GM18909 (cell line): Measurements from ENCODE around the gene GPR180.
"Not testable (repeated sequence)": the region's sequence is repeated elsewhere in the genome, so short reads cannot be mapped to it uniquely, and the experiment has no call there.

ENCODE experiments used
- ATAC-seq: cut with Tn5 transposase; IDR thresholded peaks from one replicate; pipeline ENCODE4 v1.9.1; 2021; ENCODE audit warnings: mild to moderate bottlenecking; ENCODE audit not compliant: unreplicated experiment, poor library complexity

GPR180 gene

DNA sequence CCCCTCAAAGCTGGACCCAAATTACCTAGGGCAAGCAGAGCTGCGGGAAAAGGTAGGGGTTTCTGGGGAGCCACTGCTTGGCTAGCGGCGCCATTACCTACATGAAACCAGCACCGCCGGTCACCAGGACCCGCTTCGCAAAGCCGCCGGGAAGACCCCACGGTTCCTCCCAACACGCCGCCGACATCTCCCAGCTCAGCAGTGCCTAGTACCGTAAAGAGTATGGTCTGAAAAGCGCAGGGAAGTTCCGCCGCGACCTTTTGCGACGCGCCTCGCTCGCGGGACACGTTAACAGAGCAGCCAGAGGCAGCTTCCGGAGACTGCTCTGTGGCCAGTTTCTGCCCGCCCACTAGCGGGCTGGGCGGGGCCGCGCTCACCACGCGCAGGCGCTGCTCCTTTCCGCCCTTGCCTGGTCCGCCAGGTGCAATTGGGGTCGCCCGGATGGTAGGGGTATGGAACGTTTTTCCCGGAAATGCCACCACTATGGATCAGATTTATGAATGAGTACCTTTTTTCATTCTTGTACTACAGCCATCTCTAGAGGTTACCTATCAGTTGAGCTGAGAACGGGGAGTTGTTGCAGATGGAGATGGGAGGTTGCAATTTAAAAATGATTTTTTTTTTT is 5.6 kb upstream of the GPR180 start, which contains the start of gene TGDS:
Gene TGDS (minus strand): TSS at position 203 of the 625 bp plus-strand sequence. CDS start 16 bp downstream, at position 187.
- peak; percentile 97 for ATAC-seq

DNA sequence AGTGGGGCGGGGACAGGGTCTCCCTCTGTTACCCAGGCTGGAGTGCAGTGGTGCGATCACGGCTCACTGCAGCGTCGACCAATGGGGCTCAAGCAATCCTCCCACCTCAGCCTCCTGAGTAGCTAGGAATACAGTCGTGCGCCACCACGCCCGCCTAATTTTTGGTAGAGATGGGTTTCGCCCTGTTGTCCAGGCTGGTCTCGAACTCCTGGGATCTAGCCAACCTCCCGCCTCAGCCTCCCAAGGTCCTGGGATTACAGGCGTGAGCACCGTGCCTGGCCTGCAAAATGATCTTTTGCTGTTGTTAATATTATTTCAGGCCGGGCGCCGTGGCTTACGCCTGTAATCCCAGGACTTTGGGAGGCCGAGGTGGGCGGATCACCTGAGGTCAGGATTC is 5.1 kb upstream of the GPR180 start:
- ATAC-seq: no peak

DNA sequence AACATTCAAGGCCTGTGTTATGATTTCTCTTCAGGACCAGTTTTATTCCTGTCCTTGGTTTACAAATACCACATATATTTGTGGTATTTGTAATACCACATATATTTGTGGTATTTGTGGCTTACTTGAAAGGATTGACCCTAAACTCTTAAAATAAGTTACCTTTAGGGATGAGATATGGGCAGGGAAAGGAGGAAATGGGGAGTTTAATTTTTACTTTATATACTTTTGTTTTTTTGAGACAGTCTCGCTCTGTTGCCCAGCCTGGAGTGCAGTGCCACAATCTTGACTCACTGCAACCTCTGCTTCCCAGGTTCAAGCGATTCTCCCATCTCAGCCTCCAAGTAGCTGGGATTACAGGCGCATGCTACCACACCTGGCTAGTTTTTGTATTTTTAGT is 3.4 kb upstream of the GPR180 start:
- no peak for ATAC-seq

DNA sequence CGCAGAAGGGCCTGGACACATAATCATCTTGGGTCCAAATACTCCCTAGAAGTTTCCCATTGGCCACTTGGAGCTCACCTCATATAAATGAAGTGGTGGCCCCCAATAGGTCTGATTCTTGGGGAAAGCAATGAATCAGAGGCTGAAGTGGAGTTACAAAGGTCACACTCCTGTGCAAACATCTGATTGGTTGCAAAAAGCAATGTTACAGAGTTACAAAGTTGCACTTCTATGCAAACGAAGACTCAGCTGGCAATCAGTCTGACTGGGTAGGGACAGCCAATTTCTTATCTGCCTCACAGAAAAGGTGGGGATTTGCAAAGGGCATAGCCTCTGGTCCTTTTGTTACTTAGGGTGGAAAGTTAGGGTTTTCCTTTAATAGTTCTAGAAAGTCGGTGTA is 1.8 kb upstream of the GPR180 start:
- no peak for ATAC-seq

DNA sequence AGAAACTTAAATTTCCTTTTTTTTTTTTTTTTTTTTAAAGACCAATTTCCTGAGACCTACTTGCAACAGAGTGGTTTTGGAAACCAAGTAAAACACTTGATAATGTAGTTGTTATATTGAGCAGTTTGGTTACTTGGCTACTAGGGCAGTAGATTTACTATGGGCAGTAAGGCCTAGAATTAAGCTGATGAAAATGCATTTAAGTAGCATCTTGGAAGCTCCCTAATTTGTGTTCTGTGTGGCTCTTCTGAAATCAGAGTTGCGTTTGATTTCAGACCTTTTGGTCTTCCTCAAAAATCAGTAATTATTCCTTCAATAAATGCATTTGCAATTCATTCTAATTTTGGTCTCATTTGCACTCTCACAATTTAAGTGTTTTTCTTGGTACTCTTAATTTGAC is 810 bp downstream of the GPR180 start:
- no peak for ATAC-seq

DNA sequence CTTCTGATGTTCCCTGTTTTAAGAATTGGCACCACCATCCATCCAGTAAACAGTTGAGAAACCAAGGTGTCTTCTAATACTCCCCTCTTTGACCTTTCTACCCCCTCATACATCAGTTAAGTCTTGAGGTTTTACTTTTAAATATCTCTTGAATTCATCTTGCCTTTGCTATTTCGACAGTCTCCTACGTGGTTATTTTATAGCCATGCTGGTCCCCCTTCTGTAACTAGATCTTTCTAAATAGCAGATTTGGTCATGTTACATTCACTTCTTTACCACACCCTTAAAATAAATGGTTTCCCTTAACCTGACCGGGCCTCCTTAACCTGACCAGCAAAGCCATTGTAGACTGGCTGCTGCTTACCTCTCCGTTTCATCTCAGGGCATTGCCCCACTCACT is 5.4 kb downstream of the GPR180 start:
- no peak for ATAC-seq

DNA sequence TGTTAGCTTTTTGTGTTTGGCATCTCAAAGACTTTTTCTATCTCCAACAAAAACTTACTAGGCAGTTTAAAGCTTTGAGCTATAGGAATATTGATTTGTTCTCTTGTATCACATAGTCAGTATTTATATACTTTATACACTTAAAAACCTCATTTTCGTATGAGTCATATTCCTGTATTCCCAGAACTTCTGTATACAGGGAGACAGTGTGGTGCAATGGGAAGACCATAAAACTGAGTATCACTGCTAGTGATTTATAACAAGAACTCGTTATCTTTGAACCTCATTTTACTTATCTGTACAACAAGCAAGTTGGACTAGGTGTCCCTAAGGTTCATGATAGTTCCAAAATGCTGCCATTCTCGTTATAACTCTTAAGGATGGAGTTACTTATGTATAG is 6.3 kb downstream of the GPR180 start:
- no peak for ATAC-seq

DNA sequence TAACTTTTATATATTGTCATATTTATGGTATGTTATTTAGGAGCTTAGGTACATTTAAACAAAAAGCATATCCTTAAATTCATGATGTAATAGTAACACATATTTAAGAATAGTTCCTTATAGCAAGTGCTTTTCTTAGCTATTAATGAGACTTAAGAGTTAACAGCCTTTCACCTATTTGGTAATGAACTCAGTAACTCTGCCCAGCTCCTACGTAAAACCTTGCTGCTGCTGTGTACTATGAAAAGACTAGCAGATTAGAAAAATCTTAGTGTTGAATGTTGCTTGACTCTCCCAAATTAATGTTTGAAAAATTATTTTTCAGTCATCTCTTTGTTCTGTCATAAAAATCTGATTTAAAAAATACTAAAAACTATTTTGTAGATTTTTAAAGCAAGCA is 6.9 kb downstream of the GPR180 start:
- ATAC-seq: no peak

DNA sequence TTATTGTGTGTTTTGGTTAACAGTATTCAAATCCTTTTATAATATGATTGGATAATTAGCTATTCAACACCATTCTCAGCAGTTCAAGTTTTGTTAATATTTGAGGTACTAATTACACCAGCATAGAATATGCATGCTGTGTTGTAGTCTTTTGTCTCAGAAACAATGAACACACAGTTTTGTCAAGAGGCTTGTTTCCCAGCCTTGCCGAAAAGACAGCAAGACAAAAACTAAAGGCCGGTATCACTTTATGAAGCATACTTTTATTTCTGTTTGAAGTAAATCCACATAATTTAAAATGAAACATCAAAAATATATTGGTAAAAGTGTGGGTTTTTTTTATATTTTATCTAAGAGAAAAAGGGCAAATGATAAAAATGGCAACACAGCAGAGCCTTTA is 7.5 kb downstream of the GPR180 start:
- ATAC-seq: no peak

DNA sequence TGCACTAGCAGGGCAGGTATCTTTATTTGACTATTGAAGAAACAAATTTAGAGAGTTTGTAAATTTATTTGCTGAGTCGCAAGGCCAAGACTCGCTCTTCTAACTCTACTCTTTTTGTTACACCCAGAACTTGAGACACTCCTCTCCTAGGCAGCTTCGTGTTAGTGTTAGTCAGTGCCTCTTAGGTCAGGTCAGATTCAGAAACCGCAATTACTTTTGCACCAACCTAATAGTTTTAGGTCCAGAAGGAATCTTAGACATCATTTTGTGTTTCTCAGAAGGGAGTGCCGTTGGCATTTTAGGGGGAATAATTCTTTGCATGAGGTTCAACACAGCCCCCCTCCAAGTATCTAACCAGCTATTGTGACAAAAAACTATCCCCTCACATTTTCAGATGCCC is 8.8 kb downstream of the GPR180 start:
- no peak for ATAC-seq

DNA sequence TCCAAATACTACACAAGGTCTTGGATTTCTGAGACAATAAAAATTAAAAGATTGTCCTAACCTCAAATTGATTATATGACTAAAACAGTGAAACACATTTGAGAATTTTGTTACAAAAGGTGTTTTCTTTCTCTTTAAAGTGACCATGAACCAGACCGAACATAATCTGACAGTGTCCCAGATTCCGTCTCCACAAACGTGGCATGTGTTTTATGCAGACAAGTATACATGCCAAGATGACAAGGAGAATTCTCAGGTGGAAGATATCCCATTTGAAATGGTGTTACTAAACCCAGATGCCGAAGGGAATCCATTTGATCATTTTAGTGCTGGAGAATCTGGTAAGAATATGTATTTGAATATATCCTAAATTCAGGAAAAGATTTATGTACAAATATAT is 10.4 kb downstream of the GPR180 start:
- ATAC-seq: no peak

DNA sequence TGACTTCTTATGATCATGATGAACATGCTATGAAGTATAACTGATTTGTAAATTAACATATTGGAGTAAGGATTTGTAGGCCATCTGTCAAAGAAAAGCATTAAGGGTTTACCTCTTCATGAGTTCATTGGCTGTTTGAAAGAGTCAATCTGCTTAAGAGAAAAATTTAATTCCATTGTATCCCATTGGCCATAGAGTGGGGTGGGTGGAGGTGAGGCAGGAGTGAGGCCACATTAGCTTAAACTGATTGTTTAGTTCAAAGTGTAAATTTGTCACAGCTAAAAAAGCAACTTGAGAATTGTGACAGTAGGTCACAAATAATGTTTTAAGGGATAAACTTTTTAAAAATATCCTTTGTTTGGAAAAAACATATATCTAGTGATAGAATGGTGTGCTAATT is 11.4 kb downstream of the GPR180 start:
- no peak for ATAC-seq

DNA sequence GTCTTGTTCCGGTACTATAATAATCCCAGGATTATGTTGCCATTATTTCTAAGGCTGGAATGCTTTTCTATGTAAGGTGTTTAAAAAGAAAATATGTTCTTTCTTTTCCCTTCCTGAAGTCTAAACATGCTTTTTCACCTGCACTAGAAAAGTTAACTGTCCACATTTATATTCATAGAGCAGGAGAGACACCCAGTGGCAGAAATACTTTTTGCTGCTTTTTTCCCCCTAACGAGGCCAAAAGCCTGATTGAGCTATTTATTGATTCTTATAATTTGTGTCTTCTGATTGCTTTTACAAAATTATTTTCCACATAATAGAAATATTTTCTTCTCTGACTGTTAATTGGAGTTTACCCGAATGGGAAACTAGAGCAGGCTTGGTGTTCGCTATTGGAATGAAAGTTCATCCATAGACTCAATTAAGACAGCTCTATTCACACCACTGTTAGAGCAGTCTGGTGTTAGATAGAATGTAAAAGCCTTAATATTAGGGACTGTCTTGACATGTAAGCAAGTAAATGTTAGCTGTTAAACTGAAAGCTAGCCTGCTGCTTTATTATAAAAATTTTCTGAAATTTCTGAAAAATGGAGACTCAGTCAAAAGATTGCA is 15.8 kb downstream of the GPR180 start:
- ATAC-seq: peak; percentile 71

DNA sequence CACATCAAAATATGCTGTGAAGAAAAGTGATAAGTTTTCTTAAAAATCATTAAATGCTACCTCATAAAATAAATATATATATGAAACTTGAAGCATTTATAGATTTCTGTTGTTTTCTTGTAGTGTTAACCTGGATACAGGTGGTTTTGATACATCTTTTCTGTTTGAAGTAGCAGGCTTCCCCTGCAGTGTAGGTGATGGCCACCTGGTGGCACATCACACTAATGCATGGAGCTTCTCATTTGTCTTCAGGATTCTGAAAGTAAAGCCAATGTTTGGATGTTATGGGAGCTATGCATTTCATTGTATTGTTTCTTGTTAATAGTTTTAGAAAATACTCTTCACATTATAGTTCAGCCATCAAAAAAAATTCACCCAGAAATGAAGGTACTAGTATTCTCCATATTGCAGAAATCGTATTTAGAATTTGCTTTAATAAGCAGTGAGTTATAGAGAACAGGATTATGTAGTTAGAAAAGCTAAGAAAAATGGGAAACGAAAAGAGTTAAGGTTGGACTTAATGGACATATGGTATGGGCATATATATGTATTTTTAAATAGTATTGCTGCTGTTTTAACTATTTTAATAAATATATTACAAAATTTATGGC is 18.7 kb downstream of the GPR180 start:
- ATAC-seq: peak; percentile 79

DNA sequence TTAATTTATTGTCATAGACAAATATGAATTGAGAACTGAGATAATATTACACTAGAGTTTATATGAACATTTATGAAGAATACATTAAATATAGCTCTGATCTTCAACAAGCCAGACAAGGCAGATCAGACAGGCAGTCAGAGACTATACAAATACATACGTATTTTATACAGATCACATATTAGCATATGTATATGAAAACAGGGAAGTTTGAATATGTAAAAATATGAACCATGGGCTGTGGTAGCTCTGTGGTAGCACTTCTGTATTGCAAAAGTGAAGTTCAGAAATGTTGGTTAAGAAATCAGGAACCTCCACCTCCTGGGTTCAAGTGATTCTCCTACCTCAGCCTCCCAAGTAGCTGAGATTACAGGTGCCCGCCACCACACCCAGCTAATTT is 20.7 kb downstream of the GPR180 start:
- no peak for ATAC-seq

DNA sequence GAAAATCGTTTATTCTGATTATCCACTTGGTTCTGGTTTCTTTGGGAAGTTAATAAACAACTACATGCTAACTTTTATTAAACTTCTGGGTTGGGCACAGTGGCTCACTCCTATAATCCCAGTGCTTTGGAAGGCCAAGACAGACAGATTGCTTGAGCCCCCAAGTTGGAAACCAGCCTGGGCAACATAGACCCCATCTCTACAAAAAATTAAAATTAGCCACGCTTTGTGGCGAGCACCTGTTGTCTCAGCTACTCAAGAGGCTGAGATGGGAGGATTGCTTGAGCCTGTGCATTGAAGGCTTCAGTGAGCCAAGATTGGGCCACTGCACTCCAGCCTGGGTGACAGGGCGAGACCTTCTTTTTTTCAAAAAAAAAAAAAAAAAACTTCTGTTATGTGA is 21.7 kb downstream of the GPR180 start:
- ATAC-seq: no peak

DNA sequence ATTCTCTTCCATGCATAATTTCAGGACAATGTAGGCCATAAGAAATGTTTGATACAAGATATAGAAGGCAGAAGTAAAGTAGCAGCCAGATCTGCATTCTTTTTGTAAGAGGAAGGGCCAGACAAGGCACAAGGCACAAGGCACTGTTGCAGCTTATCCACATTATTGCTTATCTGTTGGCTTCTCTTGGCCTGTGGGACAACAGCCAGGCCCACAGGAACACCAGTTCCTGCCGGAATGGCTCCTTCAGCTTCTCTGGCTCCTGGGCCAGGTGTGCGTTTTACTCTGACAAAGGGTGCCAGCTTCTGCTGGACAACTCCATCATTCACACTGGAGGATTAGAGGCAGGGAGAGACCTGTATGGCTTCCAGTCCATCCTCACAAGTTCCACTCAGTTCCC is 29.2 kb downstream of the GPR180 start:
- no peak for ATAC-seq

DNA sequence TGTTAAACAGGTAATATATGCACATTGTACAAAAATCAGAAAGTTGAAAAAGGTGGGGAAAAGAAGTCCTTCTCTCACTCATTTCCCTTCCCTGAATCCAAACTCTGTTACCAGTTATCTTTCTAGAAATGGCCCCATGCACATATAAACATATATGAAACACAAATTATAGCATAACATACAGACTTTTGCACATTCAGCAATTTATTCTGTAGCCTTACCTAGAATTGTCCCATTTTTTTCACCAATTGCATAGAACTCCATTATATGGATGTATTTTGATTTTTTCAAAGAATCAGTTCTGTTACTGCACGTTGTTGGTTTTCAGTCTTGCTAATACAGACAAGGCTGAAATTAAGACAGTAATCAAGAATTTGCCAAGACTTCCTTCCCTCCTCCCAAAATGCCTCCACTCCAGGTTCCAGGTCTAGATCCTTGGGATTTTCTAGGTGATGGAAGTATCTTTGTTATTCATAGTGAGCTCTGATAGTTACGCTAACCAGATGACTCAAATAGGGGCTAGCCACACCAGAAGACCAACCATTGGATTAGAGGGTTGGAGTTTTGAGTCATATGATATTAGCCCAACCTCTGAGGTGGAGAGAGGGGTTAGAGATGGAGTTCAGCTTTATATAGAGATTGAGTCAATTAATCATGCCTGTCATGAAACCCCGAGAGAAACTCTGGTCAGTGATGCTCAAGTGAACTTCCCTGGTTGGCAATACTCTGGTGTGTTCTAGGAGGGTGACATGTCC is 30.7 kb downstream of the GPR180 start:
- no peak for ATAC-seq

DNA sequence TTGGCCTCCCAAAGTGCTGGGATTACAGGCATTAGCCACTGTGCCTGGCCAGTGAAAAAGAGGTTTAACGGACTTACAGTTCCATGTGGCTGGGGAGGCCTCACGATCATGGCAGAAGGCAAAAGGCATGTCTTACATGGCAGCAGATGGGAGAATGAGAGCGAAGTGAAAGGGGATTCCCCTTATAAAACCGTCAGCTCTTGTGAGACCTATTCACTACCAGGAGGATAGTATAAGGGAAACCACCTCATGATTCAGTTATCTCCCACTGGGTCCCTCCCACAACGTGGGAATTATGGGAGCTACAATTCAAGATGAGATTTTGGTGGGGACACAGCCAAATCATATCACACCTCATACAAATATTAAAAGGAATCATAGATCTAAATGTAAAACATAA is 34.4 kb downstream of the GPR180 start:
- ATAC-seq: not testable (repeated sequence)

DNA sequence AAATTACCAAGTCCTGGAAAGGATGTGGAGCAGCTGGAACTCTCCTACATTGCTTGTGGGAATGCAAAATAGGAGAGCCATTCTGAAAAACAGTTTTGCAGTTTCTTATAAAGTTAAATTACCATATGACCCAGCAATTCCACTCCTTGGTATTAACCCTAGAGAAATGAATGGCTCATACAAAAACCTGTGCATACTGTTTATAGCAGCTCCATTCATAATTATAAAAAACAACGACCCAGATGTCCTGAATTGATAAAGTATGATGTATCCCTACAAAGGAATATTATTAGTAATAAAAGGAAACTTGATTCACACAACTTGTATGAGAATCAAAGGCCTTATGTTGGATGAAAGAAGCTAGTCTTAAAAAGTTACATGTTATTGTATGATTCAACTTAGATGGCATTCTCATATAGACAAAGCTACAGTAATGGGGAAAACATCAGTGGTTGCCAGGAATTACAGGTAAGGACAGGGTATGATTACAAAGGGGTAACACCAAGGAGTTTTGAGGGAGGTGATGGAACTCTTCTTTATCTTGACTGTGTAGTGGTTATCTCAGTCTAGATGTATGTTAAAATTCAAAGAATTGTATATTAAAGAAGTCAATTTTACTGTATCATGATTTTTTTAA is 35.4 kb downstream of the GPR180 start:
- ATAC-seq: no peak

DNA sequence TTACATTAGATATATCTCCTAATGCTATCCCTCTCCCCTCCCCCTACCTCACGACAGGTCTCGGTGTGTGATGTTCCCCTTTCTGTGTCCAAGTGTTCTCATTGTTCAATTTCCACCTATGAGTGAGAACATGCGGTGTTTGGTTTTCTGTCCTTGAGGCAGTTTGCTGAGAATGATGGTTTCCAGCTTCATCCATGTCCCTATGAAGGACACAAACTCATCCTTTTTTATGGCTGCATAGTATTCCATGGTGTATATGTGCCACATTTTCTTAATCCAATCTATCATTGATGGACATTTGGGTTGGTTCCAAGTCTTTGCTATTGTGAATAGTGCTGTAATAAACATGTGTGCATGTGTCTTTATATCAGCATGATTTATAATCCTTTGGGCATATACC is 36.0 kb downstream of the GPR180 start:
- ATAC-seq: not testable (repeated sequence)
